Mammary epithelial cell (primary cell): ENCODE results near the gene TENM4.

Source experiments
- CTCF ChIP-seq, 2 donors: IDR thresholded peaks in 1 of 2; conservative IDR thresholded peaks in 1 of 2; 2 replicates each; pipeline ENCODE4 v1.5.1; 2011 to 2012; ENCODE audit warnings: inconsistent platforms in 2 of 2, low read length in 2 of 2, mild to moderate bottlenecking in 2 of 2, control low read depth in 1 of 2, low read depth in 1 of 2; ENCODE audit not compliant: insufficient read depth in 1 of 2; ENCODE audit errors: extremely low read depth in 1 of 2
- EZH2 ChIP-seq: IDR thresholded peaks from 2 replicates; pipeline ENCODE4 v1.6.1; 2012; ENCODE audit warnings: low read length, inconsistent platforms, borderline replicate concordance

- TF ChIP-seq EZH2, result no peak
- no peak for TF ChIP-seq CTCF (conservative IDR thresholded peaks at IDR 0.05 in 1 of 2, IDR thresholded peaks at IDR 0.05 in 1 of 2; ENCODE audit: extremely low read depth in 1 of 2, insufficient read depth in 1 of 2, low read depth in 1 of 2, low read length in 2 of 2)
Observed at GRCh38 chr11:78672850-78673620, 767.8 kb downstream of the TENM4 start.
